GM19324 (cell line): Measurements from ENCODE around the gene USP7.

Experiments
- ATAC-seq: cut with Tn5 transposase; IDR thresholded peaks from one replicate; pipeline ENCODE4 v1.9.1; 2021; ENCODE audit warnings: mild to moderate bottlenecking, moderate library complexity; ENCODE audit not compliant: unreplicated experiment, low FRiP score

The USP7 gene

DNA sequence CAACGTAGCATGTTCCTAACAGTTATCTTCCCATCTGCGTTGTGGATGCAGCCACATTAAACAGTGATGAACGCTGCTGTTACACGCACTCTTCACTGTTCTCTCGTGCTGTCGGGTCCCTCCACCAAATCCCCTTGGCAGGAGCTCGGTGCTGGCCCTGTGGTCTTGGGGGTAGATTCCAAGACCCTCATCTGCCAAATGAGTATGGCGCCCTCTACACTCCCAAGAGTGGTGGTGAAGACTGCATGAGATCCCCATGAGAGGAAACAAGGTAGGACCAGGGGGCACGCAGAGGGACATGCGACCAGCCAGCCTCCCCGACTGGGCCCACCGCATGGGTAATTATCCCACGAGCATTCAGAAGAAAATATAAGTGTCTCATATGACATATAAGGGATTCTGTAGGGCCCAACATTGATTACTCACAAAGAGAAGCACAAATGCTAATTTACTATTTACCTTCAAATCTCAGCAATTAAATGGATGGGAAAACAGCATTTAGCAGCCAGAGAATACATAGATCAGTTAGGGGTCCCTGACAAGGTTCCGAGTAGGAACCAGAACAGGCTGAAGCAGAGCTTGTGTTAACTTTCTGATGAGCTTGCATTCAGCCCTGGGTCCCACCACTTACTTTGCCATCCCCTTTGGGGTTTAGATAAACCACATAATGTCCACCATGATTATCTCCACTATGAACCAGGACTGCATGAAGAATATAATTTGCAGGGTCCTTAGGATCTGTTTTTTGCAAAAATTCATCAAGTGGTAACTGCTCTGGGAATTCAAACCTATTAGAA, 57.7 kb downstream of the USP7 start:
- no peak for ATAC-seq

DNA sequence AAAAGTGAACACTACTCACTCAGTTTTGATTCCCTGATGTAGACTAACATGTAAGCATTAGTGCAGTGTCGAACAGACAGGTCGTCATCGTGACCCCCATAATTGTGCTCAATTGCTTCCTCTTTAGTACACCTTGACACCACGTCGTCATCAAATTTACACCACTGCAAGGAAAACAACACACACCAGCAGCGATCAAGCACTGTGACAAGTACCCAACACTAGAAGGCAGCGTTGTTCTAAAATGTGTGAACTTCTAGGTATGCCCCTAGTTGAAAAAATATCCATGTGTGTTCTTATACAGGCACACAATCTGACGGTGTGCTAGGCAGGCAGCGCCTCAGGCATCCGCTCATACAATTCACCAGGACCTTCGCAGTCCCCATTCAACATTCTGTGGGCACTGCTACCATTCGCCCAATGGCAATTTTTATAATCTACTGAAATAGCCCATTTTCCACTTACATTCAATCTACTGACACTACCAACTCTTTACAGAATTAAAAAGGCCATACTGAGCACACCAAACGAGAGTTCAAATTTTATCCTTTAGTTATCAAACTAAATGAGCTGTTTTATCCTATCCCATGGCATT, 58.4 kb downstream of the USP7 start:
- no peak for ATAC-seq

DNA sequence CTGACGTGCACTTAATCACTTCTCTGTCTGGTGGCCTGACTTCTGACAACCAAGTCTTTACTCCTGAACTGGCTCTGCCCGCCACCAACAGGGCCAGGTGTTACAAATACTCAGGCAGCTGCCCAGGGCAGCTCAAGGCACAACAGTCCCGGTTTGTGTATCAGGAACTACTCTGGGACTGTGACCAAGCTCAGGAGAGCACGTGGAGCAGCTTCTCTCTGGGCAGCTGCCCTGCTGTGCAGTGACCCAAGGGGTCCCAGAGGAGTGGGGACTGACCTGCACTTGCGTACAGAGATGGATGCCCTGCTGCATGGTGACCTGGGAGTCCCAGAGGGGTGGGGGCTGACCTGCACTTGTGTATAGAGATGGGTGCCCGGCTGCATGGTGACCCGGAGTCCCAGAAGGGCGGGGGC, 59.7 kb downstream of the USP7 start:
- no peak for ATAC-seq

DNA sequence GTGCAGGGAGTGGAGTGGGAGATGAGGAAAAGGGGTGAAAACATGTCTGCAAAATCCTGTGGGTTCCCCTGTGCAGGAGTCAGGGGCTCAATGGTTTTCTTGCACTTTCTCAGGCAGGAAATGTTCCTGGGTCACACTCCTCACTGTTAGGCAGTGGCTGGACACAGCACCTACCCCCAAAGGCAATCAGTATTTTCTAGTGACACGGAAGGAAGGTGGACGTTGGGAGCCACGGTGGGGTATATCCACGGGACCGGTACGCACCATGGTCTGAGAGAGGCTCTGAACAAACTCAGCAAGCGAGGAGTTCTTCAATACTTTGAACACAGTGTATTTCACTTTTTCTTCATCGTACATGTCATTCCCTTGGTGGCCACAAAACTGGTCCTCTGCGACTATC, 60.7 kb downstream of the USP7 start:
- ATAC-seq: no peak

DNA sequence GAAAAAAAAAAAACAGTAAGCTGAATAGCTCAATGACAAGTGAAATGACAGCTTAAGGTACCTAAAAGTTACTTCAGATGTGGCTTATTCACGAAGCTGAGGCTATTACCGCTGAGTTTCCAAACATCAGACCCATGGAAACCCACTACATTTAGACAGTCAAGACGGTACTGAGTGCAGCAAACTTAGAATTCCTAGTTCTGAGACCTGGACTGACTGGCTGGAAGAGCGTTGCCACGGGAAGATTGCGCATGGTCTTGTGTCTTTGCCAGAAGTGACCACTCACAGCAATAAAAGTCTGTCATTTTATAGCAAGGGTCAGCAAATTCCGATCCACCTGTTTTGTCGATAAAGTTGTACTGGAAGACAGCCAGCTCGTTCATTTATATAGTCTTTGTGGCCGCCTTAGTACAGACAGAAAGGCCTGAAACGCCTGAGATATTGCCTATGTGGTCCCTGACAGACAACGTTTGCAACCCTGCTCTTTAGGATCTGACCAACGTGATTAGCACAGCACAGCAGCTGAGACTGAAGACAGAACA, 62.3 kb downstream of the USP7 start:
- ATAC-seq: no peak

DNA sequence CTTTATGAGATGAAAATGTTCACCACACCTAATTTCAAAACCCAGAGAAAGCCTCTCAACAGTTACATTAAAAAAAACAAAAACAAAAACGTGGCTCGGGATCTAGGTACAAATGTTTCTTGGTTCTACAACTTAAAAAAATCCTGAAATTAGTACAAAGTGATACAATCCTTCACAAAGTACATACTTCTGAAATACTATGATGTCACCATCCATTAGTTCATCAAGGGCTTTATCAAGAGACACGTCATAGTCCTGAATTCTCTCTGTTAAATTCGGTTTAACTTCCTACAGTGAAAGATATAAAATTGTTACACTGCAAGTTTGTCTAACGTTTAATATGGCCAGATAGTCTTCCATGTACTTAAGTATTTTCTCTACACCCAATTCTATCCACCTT, 63.4 kb downstream of the USP7 start:
- ATAC-seq: no peak

DNA sequence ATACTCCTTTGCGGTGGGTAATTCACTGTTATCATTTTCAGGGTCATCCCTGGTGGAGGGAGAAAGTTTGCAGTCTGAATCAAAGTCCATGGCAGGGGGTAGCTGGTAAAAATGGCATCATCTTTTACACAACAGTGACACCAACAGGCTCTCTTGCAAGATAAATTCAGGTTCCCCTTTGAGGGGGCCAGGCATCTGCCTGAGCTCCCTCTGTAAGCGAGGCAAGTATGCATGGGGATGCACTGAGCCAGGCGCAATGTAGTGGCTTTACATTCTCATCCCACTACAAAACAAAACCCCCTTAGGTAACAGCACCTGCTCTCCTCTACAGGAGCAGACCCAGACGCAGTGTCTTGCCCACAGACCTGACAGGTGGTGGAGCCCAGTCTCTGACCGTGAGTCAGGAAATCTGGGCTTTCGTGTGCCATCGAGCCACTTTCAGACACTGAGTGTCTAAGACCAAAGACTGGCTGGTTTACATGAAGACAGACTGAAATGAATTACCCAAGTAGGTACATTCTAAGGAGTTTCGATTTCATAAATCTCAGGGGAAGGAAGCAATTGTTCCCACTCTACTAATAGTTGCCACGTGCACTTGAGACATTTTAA, 63.9 kb downstream of the USP7 start:
- no peak for ATAC-seq

DNA sequence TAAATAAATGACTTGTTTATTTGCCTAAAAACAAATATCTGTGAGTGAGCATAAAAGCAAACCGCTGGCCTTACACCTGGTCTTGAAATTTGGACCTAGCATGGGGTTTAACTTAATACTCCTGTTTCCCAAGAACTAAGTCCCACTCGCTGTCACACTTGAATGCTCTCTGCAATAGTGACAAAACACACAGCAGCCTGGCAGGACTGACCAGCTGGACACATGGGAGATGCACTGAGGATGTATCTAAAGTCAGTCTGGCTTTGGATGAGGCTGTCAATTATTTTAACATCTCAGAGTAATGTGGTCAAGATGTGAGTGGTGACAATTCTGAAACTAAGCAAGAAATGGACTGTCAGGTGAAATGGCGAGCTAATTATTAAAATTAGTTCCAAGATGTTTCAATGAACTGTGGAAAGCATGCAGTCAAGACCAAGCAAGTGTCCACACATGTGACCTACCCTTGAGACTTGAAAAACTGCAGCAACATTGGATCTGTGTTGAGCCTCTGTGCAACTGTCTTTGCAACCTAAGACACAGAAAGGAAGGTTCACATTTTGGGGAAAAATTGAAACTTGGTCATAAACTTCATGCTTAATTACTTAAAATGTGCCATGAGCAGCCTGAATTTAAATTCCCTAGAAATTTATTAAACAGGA, 64.9 kb downstream of the USP7 start:
- ATAC-seq: no peak

DNA sequence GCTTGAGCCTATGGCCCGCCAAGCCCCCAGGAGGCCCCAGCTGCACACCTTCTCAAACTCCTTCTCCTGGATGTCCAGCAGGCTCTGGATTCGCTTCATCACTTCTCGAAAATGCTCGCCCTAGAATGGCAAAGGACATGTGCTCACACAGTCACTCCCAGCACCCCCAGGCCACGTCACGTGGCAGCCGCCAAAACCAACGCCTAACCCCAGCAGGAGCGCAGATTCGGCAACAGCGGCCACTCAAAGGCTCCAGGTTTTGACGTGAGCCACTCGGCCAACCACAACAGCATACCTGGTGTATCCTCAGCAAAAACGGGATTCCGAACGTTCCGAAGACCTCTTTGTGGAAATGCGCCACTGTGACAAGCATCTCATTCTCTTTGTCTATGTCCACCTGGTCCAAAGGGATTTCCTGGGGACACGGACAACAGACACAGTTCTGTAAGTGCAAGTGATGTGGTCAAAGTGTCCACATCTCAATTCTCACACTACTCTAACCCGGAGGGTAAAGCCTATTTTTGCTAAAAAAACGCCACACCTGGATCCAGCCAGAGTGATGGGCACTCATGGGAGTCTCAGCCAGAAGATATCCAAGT, 68.9 kb downstream of the USP7 start:
- ATAC-seq: no peak

DNA sequence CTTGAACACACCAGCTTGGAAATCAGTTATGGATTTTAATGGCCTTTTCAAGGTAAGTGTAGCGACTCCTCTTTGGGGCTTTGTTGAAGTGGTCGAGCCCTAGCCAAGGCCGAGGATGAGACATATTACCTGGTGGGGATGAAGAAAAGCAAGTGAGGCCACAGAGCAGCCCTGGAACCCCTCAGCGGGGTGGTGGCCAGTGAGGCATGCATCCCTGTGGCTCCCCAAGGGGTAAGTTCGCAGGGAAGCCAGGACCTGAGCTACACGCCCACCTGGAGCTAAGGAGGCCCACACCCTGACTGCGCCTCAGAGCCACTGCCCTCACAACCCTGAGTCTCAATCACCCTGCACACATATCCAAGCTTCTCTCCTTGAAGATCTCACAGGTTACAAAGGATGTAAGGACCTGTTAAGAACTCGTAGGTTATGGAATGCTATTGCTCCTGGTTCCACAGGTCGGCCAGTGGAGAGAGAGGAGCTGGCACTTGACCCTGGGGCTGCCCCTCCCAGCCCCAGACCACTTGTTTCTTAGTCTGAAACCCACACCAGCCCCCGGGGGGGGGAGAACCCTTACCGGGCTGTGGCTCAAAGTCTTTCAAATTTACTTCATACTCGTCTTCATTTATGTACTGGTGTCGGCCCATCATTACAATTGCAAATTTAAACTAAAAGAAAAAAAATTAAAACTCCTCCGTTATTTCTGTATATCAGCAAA, 69.6 kb downstream of the USP7 start:
- ATAC-seq: no peak

DNA sequence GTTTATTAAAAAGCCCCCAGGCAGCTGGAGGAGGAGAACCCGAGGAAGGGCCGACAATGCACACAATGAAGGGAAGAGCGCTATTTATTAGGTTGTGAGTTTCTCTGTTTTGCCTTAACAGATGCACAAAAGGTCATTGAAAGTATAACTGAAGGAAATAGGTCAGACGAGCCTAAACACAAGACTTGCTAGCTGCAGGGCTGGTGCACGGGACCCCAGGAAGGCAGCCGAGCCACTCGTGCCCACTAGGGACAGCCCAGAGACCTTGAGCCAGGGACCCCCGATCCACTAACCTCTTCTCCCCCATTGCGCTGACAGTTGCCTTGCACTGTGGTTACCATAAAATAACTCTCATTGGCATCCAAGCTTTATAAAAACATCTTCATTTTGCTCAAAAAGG, 70.3 kb downstream of the USP7 start:
- ATAC-seq: no peak

DNA sequence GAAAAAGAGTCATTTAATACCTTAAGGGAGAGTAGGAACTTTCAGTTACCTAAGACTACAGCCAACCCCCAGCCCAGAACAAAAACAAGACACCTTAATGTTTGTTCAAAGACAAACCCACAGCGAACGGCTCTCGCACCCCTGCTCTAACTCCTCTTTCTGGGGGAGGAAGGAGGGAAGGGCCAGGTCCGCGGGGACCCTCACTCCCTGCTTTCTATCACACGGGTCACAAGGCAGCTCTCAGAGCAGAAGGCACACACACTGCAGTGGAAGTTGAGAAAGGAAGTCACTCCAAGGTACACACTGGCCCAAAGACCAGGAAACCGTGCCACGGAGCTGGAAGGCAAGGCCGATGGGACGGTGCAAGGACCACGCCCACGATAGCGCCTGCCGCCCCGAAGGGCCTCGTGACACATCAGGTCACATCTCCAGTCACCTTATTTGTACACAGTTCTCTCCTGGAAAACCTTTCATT, 71.6 kb downstream of the USP7 start:
- ATAC-seq: peak; percentile 20

DNA sequence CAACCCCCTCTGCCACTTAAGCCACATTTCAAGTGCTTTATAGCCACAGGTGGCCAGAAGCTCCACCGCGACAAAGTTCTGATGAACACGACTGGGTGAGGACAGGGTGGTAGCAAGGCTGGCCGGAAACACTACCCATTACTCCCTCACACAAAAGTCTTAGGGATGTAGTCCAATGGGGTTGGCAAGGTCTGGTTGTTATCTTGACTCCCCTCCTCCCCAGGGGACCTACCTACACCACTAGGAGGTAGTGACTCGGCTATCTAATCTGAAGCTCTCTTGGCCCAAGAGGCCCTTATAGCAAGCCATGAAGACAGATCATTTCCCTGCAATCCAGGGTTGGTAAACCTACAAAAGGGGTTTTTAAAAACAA, 73.2 kb downstream of the USP7 start:
- no peak for ATAC-seq

DNA sequence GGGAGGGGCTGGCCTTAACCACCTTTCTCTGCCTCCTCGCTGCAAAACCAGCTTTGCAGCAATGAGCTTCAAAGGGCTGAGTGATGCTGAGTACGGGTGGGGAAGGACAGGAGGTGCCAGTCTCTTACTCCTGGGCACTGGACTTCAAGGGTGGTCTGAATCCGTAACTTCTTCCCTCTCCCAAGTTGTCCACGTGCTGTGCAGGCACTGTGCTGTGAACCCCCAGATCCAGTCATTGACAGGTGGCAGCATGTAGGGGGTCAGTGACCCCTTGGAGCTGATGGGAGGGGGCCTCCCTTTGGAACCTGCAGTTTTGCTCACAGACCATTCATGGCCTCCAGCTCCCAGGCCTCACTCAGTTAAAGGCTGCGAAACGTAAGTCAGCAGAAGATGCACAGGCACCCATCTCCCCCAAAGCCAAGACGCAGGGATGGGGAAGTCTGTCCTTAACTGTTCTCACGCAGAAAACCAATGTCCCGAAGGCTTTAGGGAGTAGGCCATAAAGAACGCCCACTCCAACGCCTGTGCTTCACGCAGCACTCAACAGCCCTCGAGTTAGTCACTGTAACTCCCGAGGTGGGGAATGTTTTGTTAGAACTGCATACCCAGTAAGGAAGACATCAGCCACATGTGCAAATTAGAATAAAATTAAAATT, 73.7 kb downstream of the USP7 start:
- no peak for ATAC-seq

DNA sequence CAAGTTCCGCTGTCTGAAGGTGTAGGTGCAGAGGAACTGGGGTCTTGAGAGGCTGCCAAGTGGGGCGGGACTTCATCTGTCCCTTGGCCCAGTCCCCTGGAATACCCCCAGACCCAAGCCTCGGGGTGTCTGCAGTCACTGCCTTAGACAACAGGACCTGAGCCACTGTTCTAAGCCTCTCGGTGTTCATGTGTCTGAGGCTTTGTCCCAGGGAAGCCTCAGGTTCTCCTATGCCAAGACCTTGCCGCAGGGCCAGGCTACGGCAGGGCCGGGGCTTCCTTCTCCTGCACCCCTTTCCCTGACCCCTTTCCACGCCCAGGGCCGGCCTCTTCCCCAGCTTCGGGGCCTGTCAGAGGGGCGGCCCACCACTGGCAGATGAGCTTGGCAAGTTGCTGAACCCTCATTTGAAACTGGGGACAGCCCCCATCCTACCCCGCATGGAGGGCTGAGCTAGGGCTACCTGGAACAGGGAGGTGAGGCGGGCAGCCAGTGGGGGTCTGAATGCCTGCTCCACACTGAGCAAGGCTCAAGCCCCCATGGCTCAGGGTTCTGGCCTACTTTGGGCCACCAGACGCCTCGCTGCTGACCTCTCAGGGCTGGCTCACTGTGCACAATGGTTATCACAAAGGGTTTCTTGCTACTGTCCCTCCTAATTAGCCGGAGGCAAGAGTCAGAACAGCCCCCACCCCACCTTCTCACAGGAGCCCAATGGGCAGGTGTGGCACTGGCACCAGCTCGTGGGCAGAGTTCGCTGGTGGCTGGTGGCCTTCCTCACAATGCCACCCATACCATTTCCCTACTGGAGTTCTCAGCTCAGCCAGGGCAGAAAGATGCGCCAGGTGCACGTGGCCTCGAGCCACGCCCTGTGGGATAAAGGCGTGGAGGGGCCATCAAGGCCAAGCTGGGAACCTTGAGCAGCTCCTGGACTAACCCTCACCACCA, 74.5 kb downstream of the USP7 start:
- ATAC-seq: no peak

DNA sequence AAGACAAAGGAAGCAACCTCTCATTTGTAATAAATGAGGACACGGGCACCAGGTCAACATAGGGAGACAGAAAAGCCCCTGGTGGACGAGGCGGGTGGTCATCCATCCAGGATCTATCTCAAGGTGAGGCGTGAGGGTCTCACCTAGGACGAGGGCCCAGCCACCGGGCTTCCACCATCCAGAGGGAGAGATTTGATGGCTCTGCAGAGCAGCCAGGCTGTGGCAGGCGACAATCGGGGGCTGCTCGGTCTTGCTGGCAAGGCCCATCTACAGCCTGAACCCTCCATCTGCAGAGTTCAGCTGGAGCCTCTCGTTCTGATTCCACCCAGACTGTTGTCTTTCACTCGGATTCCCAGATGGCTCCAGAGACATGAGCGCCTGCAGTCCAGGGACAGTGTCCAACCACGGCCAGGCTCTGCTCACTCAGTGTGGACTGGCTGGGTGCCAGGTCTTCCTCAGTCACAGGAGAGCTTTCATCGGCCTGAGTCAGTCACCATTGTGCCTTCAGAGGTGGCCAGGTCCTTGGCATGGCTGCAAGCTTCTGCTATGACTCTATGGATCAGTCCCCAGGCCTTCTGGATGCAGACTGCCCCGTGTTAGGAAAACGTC, 75.7 kb downstream of the USP7 start:
- ATAC-seq: no peak

DNA sequence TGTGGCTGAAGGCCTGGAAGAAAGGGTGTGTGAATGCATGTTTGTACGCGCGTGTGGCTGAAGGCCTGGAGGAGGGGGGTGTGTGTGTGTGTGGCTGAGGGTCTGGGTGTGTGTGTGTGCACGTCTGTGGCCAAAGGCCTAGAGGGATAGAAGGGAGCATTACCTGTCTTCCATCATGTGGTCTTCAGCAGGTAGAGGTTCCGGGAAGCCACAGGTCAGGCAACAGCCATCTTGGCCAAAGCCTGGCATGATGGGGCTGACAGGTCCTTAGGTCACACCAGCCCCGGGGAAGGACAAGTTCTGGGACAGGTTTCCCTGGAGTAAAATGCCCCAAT, 76.3 kb downstream of the USP7 start:
- no peak for ATAC-seq
